GM15510 (cell line): ENCODE data around the gene LSR.

Experiments used
- POLR2A ChIP-seq: IDR thresholded peaks from 3 replicates; pipeline ENCODE4 v1.6.1; 2011; ENCODE audit warnings: borderline replicate concordance; ENCODE audit not compliant: insufficient read length; ENCODE audit errors: extremely low read depth

The LSR gene

DNA sequence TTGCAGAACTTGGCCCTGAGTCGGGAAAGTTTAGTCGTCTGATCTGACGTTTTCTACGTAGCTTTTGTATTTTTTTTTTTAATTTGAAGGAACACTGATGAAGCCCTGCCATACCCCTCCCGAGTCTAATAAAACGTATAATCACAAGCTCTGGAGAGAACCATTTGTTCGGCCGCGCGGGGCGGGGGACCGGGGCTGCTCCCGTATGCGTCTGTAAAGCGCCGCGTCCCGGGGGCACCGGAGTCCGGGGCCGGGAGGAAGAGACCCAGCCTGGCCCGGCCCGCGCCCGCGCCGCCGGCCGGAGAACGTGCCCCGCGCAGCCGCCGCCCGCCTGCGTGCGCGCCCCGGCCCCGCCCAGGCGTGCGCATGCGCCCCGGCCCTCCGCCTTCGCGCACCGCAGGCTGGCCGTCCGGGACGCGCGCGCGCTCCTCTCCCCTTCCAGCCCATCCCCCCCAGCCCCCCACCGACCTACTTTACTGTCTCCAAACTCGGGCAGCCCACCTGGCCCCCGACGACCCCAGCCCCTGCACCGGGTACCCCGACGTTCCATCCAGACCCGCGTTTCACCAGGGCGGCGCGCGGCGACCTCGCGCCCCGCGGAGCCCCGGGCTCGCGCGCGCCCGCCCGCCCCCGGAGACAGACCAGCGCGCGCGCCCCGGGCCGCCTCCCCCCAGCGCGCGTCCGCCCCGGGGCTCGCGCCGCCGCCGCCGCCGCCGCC is 19.2 kb downstream of the LSR start:
- TF ChIP-seq POLR2A = peak; percentile 89

DNA sequence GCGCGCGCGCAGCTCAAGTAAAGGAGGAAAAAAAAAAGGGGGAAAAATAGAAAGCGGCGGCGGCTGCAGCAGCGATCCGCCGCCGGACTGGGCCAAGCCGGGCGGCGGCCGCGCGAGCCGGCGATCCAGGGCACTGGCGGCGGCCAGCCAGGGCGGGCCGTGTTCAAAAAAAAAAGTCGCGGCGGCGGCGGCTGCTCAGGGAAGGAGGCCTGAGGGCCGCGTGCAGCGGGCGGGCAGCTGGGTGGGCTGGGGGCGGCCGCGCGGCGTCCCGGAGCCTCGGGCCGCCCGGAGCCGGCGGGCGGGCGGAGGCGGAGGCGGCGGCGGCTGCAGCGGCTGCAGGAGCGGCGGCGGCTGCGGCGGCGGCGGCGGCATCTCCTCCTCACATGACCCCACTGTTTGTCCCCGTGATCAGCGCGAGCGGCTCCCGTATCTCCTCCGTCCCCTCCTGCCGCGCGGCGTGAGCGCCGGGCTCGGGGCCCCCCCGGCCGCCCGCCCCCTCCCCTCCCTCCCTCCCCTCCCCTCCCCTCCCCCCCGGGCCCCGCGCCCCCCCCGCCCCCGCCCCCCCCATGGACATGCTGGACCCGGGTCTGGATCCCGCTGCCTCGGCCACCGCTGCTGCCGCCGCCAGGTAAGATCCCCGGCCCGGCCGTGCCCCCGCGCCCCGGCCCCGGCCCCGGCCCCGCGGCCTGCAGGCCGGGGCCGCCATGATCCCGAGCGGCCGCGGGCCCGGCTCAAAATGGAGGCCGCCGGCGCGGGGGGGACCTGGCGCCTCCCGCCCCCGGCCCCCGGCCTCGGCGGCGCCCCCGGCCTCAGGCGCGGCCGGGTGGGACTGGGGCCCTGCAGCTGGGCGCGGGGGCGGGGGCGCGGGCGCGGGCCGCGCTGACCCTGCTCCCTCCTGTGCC is 20.0 kb downstream of the LSR start, which contains the start of gene USF2:
Gene USF2, plus strand, starts transcription at position 427 of the 902 bp plus-strand sequence. Its CDS starts 140 bp downstream, at position 567.
- TF ChIP-seq POLR2A = no peak

- no peak for TF ChIP-seq POLR2A
These were observed 20.8 kb downstream of the LSR start for GRCh38 chr19:35269438-35270117.

DNA sequence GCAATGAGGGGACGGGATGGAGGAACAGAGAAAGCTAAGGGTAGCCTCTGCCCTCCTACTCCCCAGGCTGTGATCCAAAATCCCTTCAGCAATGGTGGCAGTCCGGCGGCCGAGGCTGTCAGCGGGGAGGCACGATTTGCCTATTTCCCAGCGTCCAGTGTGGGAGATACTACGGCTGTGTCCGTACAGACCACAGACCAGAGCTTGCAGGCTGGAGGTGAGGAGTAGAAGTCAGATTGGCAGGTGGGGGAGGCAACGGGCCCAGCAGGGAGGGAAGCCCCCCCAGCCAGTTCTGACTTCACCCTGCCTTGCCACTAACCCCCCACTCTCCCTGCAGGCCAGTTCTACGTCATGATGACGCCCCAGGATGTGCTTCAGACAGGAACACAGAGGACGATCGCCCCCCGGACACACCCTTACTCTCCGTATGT is 21.6 kb downstream of the LSR start:
- no peak for TF ChIP-seq POLR2A

DNA sequence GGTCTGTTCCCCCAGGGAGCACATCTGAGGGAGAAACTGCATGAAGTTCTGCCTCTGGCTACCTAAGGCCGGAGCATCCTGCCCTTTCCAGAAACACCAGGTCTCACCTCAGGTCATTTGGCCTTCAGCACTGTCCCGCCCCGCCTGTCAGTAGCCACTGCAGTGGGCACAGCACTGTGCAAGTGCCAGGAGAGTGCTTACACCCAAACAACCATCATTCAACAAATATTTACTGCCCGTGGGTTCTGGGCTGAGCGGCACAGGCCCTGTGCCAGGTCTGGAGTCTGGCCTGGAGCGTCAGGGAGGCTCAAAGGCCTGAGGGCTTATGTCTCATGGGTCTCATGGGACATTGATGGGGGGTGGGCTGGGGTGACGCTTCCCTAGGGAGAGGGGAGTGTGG is 22.7 kb downstream of the LSR start:
- no peak for TF ChIP-seq POLR2A

- TF ChIP-seq POLR2A = no peak
These were observed 23.4 kb downstream of the LSR start for GRCh38 chr19:35272122-35272719.

DNA sequence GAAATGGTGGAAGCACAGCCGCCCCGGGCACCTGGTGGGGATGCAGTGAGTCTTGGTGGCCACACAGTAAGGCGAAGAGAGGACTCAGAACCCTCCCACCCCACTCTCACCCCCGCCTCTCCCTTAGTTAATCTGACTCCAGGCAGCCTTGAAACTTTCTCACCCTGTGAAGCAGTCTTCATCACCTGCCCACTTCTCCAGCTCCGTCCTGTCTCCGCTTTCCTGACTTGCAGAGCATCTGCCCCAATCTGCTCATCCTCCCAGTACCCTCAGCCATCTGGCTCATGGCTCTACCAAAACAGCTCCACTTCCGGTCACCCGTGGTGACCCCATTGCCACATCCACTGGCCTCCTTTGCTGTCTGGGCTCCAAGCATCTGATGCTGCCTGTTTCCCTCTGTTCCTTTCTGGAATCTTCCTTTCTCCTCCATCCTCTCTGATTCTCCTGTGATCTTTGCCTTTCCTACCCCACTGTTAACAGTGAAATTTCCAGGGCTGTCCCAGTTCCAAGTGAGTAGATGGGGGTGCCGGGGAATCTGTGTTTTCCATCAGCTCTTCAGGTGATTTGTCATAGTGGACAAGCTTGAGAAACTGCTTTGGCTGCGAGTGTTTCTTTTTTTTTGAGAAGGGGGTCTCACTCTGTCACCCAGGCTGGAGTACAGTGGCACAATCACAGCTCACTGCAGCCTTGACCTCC is 24.3 kb downstream of the LSR start:
- no peak for TF ChIP-seq POLR2A

DNA sequence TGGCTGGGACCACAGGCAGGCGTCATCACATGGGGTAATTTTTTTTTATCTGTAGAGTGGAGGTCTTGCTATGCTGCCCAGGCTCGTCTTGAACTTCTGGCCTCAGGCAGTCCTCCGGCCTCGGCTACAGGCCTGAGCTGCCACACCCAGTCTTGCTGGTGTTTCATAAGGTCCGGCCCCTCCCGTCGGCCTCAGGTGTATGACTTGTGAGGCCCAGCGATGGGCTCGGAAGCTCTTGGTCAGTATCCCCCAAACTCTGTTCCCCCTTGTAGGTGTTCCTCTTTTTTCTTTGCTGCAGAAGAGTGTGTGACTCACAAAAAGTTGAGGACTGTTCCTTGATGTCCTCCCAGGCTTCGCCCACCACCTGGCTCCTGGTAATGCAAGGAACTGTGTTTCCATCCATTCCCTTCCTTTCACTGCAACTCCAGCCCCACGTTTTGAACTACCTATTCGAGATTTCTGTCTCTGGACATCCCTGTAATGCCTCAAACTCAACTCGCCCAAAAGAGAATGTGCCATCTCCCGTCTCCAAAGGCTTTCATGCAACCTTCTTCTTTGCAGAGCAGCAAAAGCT is 25.0 kb downstream of the LSR start:
- TF ChIP-seq POLR2A = no peak

DNA sequence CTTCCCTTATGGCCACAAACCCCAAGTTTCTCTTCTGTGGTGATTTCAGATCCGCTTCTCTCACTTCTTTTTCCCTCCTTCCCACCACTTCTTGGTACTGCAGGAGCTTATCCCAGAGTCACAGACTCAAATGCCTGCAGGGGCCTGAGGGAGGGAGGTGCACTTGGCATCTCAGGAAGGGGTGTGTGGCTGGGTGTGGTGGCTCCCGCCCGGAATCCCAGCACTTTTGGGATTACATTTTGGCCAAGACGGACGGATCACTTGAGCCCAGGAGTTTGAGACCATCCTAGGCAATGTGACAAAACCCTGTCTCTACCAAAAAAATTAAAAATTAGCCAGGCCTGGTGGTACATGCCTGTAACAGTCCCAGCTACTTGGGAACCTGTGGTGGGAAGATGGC is 25.5 kb downstream of the LSR start:
- no peak for TF ChIP-seq POLR2A

- no peak for TF ChIP-seq POLR2A
These were observed 28.0 kb downstream of the LSR start for GRCh38 chr19:35276706-35277281.

DNA sequence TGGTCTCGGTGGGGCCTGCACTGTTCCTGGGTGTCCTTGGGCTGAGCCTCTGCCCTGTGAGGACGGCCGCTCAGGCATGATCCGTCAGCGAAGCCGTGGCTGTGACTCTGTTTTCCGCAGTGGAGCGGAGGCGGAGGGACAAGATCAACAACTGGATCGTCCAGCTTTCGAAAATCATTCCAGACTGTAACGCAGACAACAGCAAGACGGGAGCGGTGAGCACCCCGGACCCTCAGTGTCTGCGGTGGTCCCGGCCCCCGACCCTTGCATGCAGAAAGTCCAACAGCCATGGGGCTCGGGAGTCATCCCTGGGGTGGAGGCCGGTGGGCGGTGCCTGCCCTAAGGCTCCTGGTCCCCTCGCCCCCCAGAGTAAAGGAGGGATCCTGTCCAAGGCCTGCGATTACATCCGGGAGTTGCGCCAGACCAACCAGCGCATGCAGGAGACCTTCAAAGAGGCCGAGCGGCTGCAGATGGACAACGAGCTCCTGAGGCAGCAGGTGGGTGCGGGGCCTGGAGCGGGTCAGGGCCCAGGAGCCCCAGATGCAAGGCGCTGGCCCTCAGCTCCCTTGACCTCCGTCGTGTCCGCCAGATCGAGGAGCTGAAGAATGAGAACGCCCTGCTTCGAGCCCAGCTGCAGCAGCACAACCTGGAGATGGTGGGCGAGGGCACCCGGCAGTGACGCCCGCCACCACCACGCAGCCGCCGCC is 29.9 kb downstream of the LSR start:
- no peak for TF ChIP-seq POLR2A

DNA sequence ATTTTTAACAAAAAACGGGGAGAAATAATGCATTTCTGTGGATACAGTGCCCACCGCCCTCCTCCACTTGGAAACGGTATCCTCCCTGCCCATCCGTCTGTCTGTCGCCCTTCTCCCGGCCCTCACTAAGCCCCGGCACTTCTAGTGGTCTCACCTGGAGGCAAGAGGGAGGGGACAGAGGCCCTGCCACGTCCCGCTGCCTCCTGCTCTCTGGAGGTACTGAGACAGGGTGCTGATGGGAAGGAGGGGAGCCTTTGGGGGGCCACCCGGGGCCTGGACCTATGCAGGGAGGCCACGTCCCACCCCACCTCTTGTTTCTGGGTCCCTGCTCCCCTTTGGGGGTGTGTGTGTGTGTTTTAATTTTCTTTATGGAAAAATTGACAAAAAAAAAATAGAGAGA is 30.6 kb downstream of the LSR start:
- no peak for TF ChIP-seq POLR2A
